Activated CD4-positive, alpha-beta T cell treated with anti-CD3 and anti-CD28 coated beads for 36 hours (primary cell): ENCODE data around the gene SIM2. TPM values are rescaled to one million over a fixed set of nuclear protein-coding genes. Genes with fewer than 3 reads are reported as not detected.

ENCODE experiments used
- ATAC-seq: fragments of 200-7000 bp; cut with Tn5 transposase; one replicate; pipeline ENCODE4 v1.10.0; 2021; ENCODE audit warnings: mild to moderate bottlenecking, moderate library complexity
- CTCF ChIA-PET: fragments of 350-600 bp; sonication (Branson Sonifier 250); formaldehyde crosslinking; loops from one replicate; lab custom pipeline; 2021; ENCODE audit warnings: antibody characterized with exemption; lab: Charles Lee
- POLR2A ChIA-PET: fragments of 350-600 bp; sonication (Branson Sonifier 250); formaldehyde crosslinking; loops from one replicate; lab custom pipeline; 2021; ENCODE audit warnings: antibody characterized with exemption, inconsistent platforms; lab: Charles Lee
- DNase-seq: peaks from one replicate; pipeline ENCODE4 v3.0.0-alpha.2; 2020
- H3K27ac Mint-ChIP-seq: one replicate; pipeline ENCODE4 v1.8.0; 2021; ENCODE audit warnings: mixed read lengths
- H3K27me3 Mint-ChIP-seq: one replicate; pipeline ENCODE4 v1.8.0; 2021; ENCODE audit warnings: mixed read lengths
- H3K36me3 Mint-ChIP-seq: one replicate; pipeline ENCODE4 v1.8.0; 2021; ENCODE audit warnings: low read depth, mixed read lengths
- H3K4me1 Mint-ChIP-seq: one replicate; pipeline ENCODE4 v1.8.0; 2021; ENCODE audit warnings: mixed read lengths
- H3K4me3 Mint-ChIP-seq: one replicate; pipeline ENCODE4 v1.8.0; 2021; ENCODE audit warnings: mild to moderate bottlenecking, moderate library complexity, mixed read lengths
- H3K9me3 Mint-ChIP-seq: one replicate; pipeline ENCODE4 v1.8.0; 2021; ENCODE audit warnings: low read depth, mixed read lengths
- intact Hi-C, 2 experiments: fragments of 100-400 bp; cut with DNase I in 1 of 2; cut with micrococcal nuclease in 1 of 2; formaldehyde crosslinking; loops; one replicate each; pipeline versions ENCODE4 v1.14.2 to v1.15.1; 2022 to 2024; cut with DNase I, micrococcal nuclease
- total RNA-seq, 2 experiments: library from RNA; stranded (reverse); gene quantifications; one replicate each; pipeline ENCODE4 v1.2.3, GENCODE V29; 2021

The SIM2 gene
- total RNA-seq, 2 experiments from 2014 or later: 2.0 to 2.4 TPM

DNA sequence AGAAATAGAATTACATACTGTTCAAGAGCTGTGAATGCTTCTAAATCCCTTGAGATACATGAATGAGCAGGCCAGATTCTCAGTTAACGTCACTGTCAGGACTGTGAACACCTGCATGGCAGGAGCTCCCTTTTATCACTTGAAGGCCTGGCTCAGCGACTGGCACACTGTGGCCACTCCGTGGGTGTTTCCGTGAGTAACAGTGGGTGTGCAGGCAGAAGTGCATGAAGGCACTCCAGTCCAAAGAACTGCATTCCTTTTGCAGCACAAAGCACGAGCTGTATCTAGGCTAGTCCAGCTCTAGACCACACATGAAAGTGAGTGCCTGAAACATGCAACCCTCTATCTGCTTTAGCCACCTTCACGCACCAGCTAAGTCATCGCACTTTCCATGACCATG lies 9.6 kb upstream of the SIM2 start:
- CTCF ChIA-PET: interaction anchor here (1.1 to 2.2 kb wide), 2 partner anchors 17 to 59 kb away, joined by 3 to 12 read pairs; no protein-coding TSS in a partner anchor
- Mint-ChIP-seq H3K27ac (no peak overlapping the region), H3K27me3 (peaks cover 65% of the 10 kb centered on the region), H3K36me3 (no peaks in the 10 kb centered on the region), H3K4me1 (peaks cover 7% of the 10 kb centered on the region), H3K9me3 (no peaks in the 10 kb centered on the region), H3K4me3 (no peak overlapping the region)
- ATAC-seq (no peak), DNase-seq (no peak)
- POLR2A ChIA-PET: no interaction called here
- intact Hi-C loops: no loop called here

DNA sequence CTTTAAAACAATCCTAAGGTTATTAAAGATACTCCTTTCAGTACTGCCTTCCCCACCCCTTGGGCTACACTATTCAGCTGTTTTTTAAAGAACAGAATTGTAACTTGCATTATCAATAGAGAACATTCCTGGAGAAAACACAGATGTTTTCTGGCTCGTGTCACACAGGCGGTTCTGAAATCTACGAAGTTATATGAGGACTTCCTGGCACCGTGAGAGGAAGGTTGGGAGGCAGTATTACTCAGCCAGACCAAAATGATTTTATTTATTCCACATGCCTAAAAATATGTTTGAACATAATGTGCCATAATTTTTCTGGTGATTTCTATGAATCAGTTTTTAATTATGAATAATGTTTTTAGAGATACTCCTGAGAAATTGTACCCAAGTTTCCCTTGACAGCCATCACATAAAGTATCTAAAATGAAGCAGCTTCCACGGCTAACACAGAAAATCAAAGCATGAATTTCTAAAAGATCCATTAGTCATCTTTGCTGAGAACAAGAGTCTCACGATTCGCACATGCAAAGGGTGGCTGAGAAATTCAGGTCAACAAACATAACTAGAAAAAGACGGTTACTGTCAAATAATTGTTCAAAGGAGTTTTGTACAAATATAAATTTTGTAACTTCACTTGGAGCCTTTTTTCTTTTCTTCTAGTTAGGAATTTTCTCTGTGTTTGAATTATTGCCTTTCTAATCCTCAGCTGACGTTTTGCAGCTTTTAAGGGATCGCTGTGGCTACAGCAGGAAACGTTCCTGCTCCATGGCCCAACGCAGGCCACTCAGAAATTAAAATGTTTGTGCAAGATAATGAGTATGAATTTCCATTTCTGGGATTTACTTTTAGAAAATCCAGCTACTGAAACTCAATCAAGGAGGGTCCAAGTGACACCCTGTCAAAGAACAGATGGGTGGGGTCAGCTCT lies 8.0 kb upstream of the SIM2 start:
- Mint-ChIP-seq H3K9me3 (no peaks in the 10 kb centered on the region), H3K36me3 (no peaks in the 10 kb centered on the region), H3K4me1 (peaks cover 7% of the 10 kb centered on the region), H3K4me3 (no peak overlapping the region), H3K27ac (no peak overlapping the region), H3K27me3 (peaks cover 71% of the 10 kb centered on the region)
- intact Hi-C loops: no loop called here
- ATAC-seq: no peak
- ChIA-PET CTCF (interaction anchor here (0.5 to 2.5 kb wide), 2 partner anchors 60 to 424 kb away, joined by 3 to 11 read pairs; no protein-coding TSS in a partner anchor), POLR2A (no interaction called here)
- DNase-seq: no peak

DNA sequence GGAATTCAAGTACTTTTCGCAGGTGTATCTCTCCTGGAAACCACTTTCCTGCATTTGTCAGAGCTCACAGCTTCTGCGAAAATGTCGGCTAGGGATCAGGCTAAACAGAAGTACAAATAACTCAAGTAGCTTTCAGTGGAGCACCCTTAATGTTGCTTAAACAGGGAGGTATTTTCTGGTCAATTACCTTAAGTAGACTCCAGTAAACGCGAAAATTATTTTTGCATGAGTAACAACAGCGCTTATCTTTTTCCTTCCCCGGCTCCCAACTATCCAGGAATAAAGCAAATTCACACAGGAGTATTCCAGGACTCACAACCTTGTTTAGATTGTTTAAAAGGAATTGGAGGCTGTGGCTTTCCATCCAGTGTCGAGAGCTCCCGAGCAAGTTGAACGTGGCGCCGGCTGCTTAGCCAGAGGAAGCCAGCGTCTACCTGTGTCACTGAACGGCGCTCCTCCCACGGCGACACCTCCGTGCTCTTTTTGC lies 7.3 kb upstream of the SIM2 start:
- Mint-ChIP-seq H3K4me1 (peaks cover 9% of the 10 kb centered on the region), H3K27ac (no peak overlapping the region), H3K4me3 (no peak overlapping the region), H3K27me3 (peaks cover 76% of the 10 kb centered on the region), H3K9me3 (no peaks in the 10 kb centered on the region), H3K36me3 (no peaks in the 10 kb centered on the region)
- DNase-seq (no peak), ATAC-seq (no peak)
- ChIA-PET CTCF (interaction anchor here (2.5 kb wide), 1 partner anchor 61 kb away, joined by 11 read pairs; no protein-coding TSS in a partner anchor), POLR2A (no interaction called here)
- intact Hi-C loops: no loop called here

DNA sequence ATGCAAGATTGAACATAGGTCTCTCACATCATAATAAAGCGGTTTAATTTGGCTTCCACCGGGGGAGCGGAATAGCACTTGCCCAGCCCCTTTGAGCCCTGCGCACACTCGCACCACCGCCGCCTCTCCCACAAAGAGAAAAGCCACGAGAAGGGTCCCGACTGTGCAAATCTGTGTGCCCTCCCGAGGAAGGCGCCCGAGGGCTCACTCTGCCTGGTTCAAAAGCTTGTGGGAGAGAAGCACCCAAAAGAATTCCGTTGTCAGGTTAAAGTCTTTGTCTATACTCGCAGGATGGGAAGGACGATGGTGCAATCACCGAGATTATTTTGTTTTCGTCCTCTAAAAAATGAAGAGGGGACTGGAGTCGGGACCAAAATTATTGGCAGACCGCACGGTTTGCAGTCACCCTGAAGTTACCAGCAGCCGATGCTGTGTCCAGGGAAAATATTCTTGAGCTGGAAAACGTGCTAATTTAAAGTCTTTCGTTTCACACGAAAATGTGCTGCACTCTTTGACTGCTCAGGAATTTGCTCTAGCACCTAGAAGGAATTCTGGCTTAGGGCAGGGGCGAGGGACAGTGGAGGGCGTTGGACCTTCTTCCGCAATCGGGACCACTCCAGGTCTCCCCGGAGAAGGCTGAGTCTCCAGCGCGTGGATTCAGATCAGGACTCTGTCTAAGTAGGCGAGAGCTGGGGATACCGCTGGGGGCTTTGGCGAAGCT lies 6.6 kb upstream of the SIM2 start:
- no peak overlapping the region for H3K27ac Mint-ChIP-seq
- ChIA-PET POLR2A (no interaction called here), CTCF (interaction anchor here (2.5 kb wide), 1 partner anchor 61 kb away, joined by 11 read pairs; no protein-coding TSS in a partner anchor)
- peaks cover 9% of the 10 kb centered on the region for H3K4me1 Mint-ChIP-seq
- no peaks in the 10 kb centered on the region for H3K36me3 Mint-ChIP-seq
- no peak for DNase-seq
- H3K9me3 Mint-ChIP-seq: no peaks in the 10 kb centered on the region
- ATAC-seq: no peak
- intact Hi-C loops: no loop called here
- peaks cover 81% of the 10 kb centered on the region for H3K27me3 Mint-ChIP-seq
- H3K4me3 Mint-ChIP-seq: no peak overlapping the region

DNA sequence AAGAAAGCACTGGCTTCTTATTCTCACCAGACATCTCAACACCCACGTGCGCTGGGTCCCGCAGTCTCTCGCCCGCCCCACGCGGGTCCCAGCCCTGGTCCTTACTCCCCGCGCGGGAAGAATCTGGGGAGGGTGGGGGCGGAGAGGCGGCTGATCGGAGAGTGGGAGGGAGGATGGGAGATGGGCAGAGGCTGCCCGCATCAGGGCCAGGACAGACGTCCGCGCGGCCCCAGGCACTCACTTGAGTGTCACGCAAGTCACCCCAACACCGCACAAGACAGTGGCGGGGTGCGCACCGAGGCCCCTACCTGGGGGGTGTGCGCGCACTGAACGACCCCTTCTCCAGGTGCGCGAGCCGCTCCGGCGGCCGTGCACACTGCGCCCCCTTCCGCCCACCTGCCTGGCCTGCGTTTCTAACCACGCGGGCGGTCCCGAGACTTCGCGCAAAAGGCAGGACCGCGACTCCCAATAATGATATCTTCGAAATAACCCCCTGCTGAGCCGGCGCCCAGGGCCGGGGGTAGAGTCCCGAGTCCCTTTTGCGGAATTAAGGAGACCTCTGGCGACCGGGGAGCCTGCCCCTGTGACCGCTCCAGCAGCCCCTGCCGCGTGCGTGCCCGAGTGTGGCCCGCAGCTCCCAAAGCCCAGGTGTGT lies 6.0 kb upstream of the SIM2 start:
- Mint-ChIP-seq H3K4me1 (peaks cover 9% of the 10 kb centered on the region), H3K4me3 (no peak overlapping the region), H3K27ac (no peak overlapping the region), H3K27me3 (peaks cover 77% of the 10 kb centered on the region), H3K36me3 (no peaks in the 10 kb centered on the region), H3K9me3 (no peaks in the 10 kb centered on the region)
- POLR2A ChIA-PET: no interaction called here
- CTCF ChIA-PET: interaction anchor here (2.5 kb wide), 1 partner anchor 62 kb away, joined by 11 read pairs; no protein-coding TSS in a partner anchor
- DNase-seq: peak; percentile 26
- intact Hi-C loops: loop anchor here in 1 of 2 experiments (1.0 kb wide), 1 partner anchor 13 kb away; no protein-coding TSS in a partner anchor
- no peak for ATAC-seq

DNA sequence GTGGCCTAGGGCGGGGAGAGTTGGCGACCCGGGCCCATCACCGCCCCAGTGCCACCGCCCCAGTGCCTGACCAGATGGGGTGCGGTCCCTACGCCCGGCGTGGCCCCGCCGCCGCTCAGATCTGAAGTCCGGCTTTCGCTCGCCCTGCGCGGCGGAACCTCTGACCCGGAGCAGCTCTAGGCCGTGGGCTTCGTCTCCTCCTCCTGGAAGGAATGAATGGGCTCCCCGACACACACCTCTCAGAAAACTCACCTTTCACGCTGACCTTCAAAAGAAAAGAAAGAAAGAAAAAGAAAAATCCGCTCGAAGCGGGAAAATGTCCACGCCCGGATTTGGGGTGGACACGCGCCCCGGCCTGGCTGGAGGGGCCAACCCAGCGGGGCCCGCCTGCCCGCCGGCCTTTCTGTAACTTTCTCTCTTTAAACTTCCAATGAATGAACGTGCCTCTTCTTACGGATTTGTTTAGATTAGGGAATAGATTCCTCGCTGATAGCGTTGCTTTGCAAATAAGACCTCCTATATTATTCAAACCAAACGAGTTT lies 5.4 kb upstream of the SIM2 start:
- Mint-ChIP-seq H3K4me1 (peaks cover 9% of the 10 kb centered on the region), H3K9me3 (no peaks in the 10 kb centered on the region), H3K4me3 (no peak overlapping the region), H3K27me3 (peaks cover 76% of the 10 kb centered on the region), H3K36me3 (no peaks in the 10 kb centered on the region), H3K27ac (no peak overlapping the region)
- ChIA-PET POLR2A (no interaction called here), CTCF (interaction anchor here (2.5 kb wide), 1 partner anchor 63 kb away, joined by 11 read pairs; no protein-coding TSS in a partner anchor)
- ATAC-seq: no peak
- DNase-seq: no peak
- intact Hi-C loops: loop anchor here (1.0 to 2.0 kb wide), 2 partner anchors 13 to 15 kb away; no protein-coding TSS in a partner anchor

DNA sequence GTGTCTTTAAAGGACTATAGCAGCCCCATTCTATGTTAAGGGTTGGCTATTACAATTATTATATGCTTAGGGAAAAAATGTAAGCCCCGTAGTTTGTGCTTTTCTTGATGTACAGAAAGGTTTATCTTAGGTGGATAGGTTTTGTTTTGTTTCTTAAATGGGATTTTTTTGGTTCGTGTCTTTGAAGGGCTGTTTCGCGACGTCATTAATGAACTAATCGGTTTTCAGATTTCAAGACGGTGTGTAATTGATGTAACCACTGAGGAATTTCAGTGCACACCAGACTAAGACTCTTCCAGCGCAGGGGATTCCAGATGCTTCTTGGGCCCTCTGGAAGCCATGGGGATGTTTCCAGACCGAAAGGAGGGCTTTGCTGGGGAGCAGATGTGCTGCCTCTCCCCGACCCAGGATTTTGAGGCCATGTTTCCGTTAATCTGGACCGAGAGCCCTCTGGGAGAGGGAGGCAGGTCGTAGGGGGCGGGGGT lies 4.8 kb upstream of the SIM2 start:
- Mint-ChIP-seq H3K27ac (no peak overlapping the region), H3K36me3 (no peaks in the 10 kb centered on the region), H3K27me3 (peaks cover 73% of the 10 kb centered on the region), H3K4me3 (no peak overlapping the region), H3K4me1 (peaks cover 9% of the 10 kb centered on the region), H3K9me3 (no peaks in the 10 kb centered on the region)
- CTCF ChIA-PET: no interaction called here
- no peak for ATAC-seq
- intact Hi-C loops: loop anchor here in 1 of 2 experiments (2.0 kb wide), 1 partner anchor 15 kb away; no protein-coding TSS in a partner anchor
- POLR2A ChIA-PET: no interaction called here
- no peak for DNase-seq

DNA sequence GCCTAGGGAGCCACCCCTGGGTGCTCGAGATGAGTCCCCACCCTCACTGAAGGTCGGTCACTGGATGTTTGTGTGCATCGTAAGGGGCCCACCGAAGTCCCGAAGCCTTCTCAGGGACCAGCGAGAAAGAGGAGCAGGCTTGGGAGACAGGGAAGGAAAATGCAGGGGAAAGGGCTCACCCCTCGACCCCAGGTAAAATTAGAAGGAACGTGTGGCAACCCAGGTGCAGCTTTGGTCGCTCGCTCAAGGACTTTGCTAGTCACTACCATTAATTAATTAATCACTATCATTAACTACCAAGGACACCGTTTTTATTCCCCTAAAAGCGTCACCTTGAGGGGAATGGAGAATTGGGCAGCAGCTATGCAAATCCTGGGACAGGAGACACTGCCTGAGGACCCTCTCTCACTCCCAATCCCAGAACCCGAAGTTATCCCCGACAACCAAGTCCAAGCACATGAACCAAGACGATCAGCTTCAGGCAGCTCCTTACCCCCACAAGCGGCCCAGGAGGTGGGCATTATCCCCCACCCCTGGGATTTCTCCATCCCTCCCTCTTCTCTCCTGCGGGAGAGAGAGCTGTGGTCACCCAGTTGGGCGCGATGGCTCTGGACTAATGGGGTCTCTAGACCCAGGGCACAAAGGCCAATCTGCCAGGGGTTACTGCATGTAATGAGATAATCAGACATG lies 4.2 kb upstream of the SIM2 start:
- no peaks in the 10 kb centered on the region for H3K36me3 Mint-ChIP-seq
- ChIA-PET POLR2A (no interaction called here), CTCF (no interaction called here)
- peaks cover 9% of the 10 kb centered on the region for H3K4me1 Mint-ChIP-seq
- H3K9me3 Mint-ChIP-seq: no peaks in the 10 kb centered on the region
- peaks cover 67% of the 10 kb centered on the region for H3K27me3 Mint-ChIP-seq
- ATAC-seq: no peak
- H3K4me3 Mint-ChIP-seq: no peak overlapping the region
- DNase-seq: no peak
- no peak overlapping the region for H3K27ac Mint-ChIP-seq
- intact Hi-C loops: loop anchor here in 1 of 2 experiments (2.0 kb wide), 1 partner anchor 14 kb away; no protein-coding TSS in a partner anchor

DNA sequence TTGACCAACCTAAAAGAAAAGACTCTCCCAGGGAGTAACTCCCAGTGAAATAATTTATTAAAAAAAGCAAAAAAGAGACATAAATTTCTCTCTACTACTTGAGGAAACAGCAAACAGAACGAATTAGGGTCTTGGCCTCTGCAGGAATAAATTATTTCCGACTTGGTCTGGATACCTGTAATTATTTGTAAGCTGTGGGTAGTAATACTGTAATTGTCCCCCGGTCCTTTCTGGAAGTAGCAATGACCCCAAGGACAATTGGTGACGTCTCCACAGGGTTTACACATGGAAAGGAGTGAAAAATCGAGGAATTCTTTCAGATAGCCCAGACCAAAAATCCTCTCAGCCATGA lies 3.7 kb upstream of the SIM2 start:
- Mint-ChIP-seq H3K36me3 (no peaks in the 10 kb centered on the region), H3K27me3 (peaks cover 66% of the 10 kb centered on the region), H3K4me3 (no peak overlapping the region), H3K9me3 (no peaks in the 10 kb centered on the region), H3K27ac (no peak overlapping the region), H3K4me1 (peaks cover 13% of the 10 kb centered on the region)
- intact Hi-C loops: loop anchor here in 1 of 2 experiments (2.0 kb wide), 1 partner anchor 14 kb away; no protein-coding TSS in a partner anchor
- ATAC-seq: no peak
- POLR2A ChIA-PET: no interaction called here
- DNase-seq: no peak
- CTCF ChIA-PET: no interaction called here

DNA sequence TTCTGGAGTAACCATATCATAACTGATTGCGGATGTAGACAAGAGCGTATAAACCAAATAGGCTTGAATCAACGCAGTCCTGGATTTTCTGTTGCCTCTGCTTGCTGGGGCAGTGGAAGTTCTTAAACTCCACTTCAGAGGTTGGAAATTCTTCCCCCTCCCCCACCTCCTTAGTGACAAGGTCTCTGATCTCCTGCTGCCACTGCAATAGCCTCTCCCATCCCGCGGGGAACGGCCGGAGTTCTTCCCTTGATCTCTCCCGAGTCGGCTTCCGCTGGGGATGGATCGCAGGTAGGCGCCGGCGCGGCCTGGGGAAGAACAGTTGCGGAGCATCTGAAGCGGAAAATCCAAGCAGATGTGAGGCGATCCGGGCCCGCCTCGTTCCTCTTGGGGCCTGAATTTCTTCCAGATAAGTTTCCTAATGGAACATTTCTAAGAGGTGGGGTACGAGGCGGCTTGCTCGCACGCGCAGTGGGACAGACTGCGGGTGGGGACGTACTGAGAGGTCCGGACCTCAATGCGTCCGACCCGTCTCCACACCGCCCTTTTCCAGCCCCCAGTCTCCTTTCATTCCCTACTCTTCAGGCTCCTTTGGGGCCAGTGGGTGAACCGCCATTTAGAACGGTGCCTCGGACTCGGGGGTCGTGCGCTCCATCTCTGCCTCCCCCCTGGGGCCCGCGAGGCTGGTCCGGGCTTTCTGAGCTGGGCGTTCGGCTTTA lies 3.1 kb upstream of the SIM2 start:
- no peaks in the 10 kb centered on the region for H3K36me3 Mint-ChIP-seq
- ChIA-PET CTCF (no interaction called here), POLR2A (no interaction called here)
- ATAC-seq: no peak
- no peaks in the 10 kb centered on the region for H3K9me3 Mint-ChIP-seq
- no peak overlapping the region for H3K27ac Mint-ChIP-seq
- no peak for DNase-seq
- intact Hi-C loops: loop anchor here in 1 of 2 experiments (2.0 kb wide), 1 partner anchor 13 kb away; no protein-coding TSS in a partner anchor
- H3K27me3 Mint-ChIP-seq: peaks cover 67% of the 10 kb centered on the region
- H3K4me3 Mint-ChIP-seq: no peak overlapping the region
- peaks cover 18% of the 10 kb centered on the region for H3K4me1 Mint-ChIP-seq
